Keratinocyte (primary cell): Measurements from ENCODE around the gene TAF6.

Source experiments
- EZH2 ChIP-seq: IDR thresholded peaks from one replicate; pipeline ENCODE4 v1.6.1; 2012; ENCODE audit warnings: inconsistent platforms, mild to moderate bottlenecking, low read length, moderate library complexity
- TF ChIP-seq, protein P1 (sequence below), 3 experiments: IDR thresholded peaks in 1 of 3; conservative IDR thresholded peaks in 1 of 3; optimal IDR thresholded peaks in 1 of 3; 2 replicates in 2 of 3; 3 replicates in 1 of 3; pipeline versions ENCODE3 to v1.5.1; 2011; ENCODE audit warnings: low read length in 3 of 3, mild to moderate bottlenecking in 3 of 3, moderate library complexity in 2 of 3, control low read depth in 1 of 3, inconsistent platforms in 1 of 3; ENCODE audit not compliant: insufficient read depth in 2 of 3; ENCODE audit errors: extremely low read depth in 1 of 3

DNA sequence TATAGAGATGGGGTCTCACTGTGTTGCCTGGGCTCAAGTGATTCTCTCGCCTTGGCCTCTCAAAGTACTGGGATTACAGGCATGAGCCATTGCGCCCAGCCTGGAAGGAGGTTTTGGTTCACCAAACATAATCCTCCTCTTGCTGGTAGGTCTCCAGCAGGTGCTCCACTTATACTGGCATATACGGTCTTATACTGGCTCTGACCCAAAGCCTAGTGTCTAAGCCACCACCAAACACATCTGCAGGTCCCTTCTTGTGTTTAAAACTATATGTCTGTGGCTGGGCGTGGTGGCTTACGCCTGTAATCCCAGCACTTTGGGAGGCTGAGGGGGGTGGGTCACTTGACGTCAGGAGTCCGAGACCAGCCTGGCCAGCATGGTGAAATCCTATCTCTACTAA lies 13.0 kb upstream of the TAF6 start:
- TF ChIP-seq, protein P1, sequence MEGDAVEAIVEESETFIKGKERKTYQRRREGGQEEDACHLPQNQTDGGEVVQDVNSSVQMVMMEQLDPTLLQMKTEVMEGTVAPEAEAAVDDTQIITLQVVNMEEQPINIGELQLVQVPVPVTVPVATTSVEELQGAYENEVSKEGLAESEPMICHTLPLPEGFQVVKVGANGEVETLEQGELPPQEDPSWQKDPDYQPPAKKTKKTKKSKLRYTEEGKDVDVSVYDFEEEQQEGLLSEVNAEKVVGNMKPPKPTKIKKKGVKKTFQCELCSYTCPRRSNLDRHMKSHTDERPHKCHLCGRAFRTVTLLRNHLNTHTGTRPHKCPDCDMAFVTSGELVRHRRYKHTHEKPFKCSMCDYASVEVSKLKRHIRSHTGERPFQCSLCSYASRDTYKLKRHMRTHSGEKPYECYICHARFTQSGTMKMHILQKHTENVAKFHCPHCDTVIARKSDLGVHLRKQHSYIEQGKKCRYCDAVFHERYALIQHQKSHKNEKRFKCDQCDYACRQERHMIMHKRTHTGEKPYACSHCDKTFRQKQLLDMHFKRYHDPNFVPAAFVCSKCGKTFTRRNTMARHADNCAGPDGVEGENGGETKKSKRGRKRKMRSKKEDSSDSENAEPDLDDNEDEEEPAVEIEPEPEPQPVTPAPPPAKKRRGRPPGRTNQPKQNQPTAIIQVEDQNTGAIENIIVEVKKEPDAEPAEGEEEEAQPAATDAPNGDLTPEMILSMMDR (optimal IDR thresholded peaks at IDR 0.05 in 1 of 3, IDR thresholded peaks at IDR 0.05 in 1 of 3, conservative IDR thresholded peaks at IDR 0.05 in 1 of 3; ENCODE audit: extremely low read depth in 1 of 3, insufficient read depth in 2 of 3, low read length in 3 of 3), result no peak
- TF ChIP-seq EZH2, result no peak
